GM23338 (cell line): Measurements from ENCODE around the gene OR6C2. TPM values are rescaled to one million over a fixed set of nuclear protein-coding genes. Genes with fewer than 3 reads are reported as not detected.

Experiments used
- polyA plus RNA-seq: library from polyadenylated mRNA; unstranded; fragments of >200 nt; fragmentation: Nextera tagmentation; extraction: Ambion mirVana; gene quantifications from 2 replicates; pipeline ENCODE4 v1.2.1, GENCODE V29; 2016
- total RNA-seq: library from RNA; depleted of rRNA; stranded (reverse); fragments of >200 nt; shearing (Covaris generic); gene quantifications from 2 replicates; pipeline ENCODE4 v1.2.3, GENCODE V29; 2014; rRNA removed
- TF ChIP-seq, protein P1 (sequence below): IDR thresholded peaks from one replicate; pipeline ENCODE4 v1.6.1; 2018; ENCODE audit warnings: antibody characterized with exemption; ENCODE audit not compliant: unreplicated experiment

OR6C2 gene
- total and polyA plus RNA-seq, 2 experiments from 2014 or later = not detected

DNA sequence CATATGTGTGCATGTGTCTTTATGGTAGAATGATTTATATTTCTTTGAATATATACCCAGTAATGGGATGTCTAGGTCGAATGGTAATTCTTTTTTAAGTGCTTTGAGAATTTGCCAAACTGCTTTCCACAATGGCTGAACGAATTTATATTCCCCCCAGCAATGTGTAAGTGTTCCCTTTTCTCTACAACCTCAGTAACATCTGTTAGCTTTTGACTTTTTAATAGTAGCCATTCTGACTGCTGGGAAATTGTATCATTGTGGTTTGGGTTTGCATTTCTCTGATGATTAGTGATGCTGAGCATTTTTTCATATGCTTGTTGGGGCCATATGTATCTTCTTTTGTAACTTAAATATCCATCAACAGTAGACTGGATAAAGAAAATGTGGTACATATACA, 57.7 kb downstream of the OR6C2 start (continued):
- TF ChIP-seq, protein P1, sequence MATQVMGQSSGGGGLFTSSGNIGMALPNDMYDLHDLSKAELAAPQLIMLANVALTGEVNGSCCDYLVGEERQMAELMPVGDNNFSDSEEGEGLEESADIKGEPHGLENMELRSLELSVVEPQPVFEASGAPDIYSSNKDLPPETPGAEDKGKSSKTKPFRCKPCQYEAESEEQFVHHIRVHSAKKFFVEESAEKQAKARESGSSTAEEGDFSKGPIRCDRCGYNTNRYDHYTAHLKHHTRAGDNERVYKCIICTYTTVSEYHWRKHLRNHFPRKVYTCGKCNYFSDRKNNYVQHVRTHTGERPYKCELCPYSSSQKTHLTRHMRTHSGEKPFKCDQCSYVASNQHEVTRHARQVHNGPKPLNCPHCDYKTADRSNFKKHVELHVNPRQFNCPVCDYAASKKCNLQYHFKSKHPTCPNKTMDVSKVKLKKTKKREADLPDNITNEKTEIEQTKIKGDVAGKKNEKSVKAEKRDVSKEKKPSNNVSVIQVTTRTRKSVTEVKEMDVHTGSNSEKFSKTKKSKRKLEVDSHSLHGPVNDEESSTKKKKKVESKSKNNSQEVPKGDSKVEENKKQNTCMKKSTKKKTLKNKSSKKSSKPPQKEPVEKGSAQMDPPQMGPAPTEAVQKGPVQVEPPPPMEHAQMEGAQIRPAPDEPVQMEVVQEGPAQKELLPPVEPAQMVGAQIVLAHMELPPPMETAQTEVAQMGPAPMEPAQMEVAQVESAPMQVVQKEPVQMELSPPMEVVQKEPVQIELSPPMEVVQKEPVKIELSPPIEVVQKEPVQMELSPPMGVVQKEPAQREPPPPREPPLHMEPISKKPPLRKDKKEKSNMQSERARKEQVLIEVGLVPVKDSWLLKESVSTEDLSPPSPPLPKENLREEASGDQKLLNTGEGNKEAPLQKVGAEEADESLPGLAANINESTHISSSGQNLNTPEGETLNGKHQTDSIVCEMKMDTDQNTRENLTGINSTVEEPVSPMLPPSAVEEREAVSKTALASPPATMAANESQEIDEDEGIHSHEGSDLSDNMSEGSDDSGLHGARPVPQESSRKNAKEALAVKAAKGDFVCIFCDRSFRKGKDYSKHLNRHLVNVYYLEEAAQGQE = no peak

Other genes with a start within 250 kb of the OR6C2 start
- not detected in 2 replicates for gene OR10A7, start 223.1 kb upstream of the OR6C2 start, total RNA-seq
- not detected in 2 replicates for gene OR10A7, start 223.1 kb upstream of the OR6C2 start, polyA plus RNA-seq
- not detected in 2 replicates for gene OR6C74, start 199.5 kb upstream of the OR6C2 start, total RNA-seq
- gene OR6C74, start 199.5 kb upstream of the OR6C2 start, polyA plus RNA-seq = not detected in 2 replicates
- gene OR6C6, start 147.5 kb upstream of the OR6C2 start, total RNA-seq = not detected in 2 replicates
- not detected in 2 replicates for gene OR6C6, start 147.5 kb upstream of the OR6C2 start, polyA plus RNA-seq
- not detected in 2 replicates for gene OR6C1, start 129.7 kb upstream of the OR6C2 start, total RNA-seq
- gene OR6C1, start 129.7 kb upstream of the OR6C2 start, polyA plus RNA-seq = not detected in 2 replicates
- not detected in 2 replicates for gene OR6C3, start 113.3 kb upstream of the OR6C2 start, total RNA-seq
- not detected in 2 replicates for gene OR6C3, start 113.3 kb upstream of the OR6C2 start, polyA plus RNA-seq
- not detected in 2 replicates for gene OR6C75, start 81.1 kb upstream of the OR6C2 start, total RNA-seq
- gene OR6C75, start 81.1 kb upstream of the OR6C2 start, polyA plus RNA-seq = not detected in 2 replicates
- gene OR6C65, start 43.5 kb upstream of the OR6C2 start, total RNA-seq = not detected in 2 replicates
- not detected in 2 replicates for gene OR6C65, start 43.5 kb upstream of the OR6C2 start, polyA plus RNA-seq
- not detected in 2 replicates for gene OR6C76, start 17.8 kb upstream of the OR6C2 start, total RNA-seq
- not detected in 2 replicates for gene OR6C76, start 17.8 kb upstream of the OR6C2 start, polyA plus RNA-seq
- gene OR6C70, start 26.1 kb downstream of the OR6C2 start, total RNA-seq = not detected in 2 replicates
- not detected in 2 replicates for gene OR6C70, start 26.1 kb downstream of the OR6C2 start, polyA plus RNA-seq
- gene OR6C68, start 48.3 kb downstream of the OR6C2 start, total RNA-seq = not detected in 2 replicates
- not detected in 2 replicates for gene OR6C68, start 48.3 kb downstream of the OR6C2 start, polyA plus RNA-seq
- not detected in 2 replicates for gene OR6C4, start 105.5 kb downstream of the OR6C2 start, total RNA-seq
- not detected in 2 replicates for gene OR6C4, start 105.5 kb downstream of the OR6C2 start, polyA plus RNA-seq
- gene OR2AP1, start 128.4 kb downstream of the OR6C2 start, total RNA-seq = not detected in 2 replicates
- gene OR2AP1, start 128.4 kb downstream of the OR6C2 start, polyA plus RNA-seq = not detected in 2 replicates
- gene OR10P1, start 192.8 kb downstream of the OR6C2 start, total RNA-seq = not detected in 2 replicates
- gene OR10P1, start 192.8 kb downstream of the OR6C2 start, polyA plus RNA-seq = not detected in 2 replicates